GM23338 (cell line): ENCODE data around the gene SYTL1. TPM values are rescaled to one million over a fixed set of nuclear protein-coding genes. Genes with fewer than 3 reads are reported as not detected.

ENCODE experiments used
- CREB1 ChIP-seq: fragments of 250-450 bp; sonication (Bioruptor Pico); IDR thresholded peaks from 2 replicates; pipeline ENCODE4 v1.5.0; 2020; ENCODE audit warnings: low read depth, mild to moderate bottlenecking, moderate library complexity
- ETS1 ChIP-seq: IDR thresholded peaks from 2 replicates; pipeline ENCODE4 v1.6.1; 2016; ENCODE audit warnings: antibody characterized with exemption
- REST ChIP-seq: IDR thresholded peaks from one replicate; pipeline ENCODE4 v1.6.1; 2018; ENCODE audit warnings: antibody characterized with exemption; ENCODE audit not compliant: unreplicated experiment
- ZNF462 ChIP-seq: fragments of 250-450 bp; sonication (Bioruptor Pico); IDR thresholded peaks from 2 replicates; pipeline ENCODE4 v1.5.0; 2020; ENCODE audit warnings: mild to moderate bottlenecking, moderate library complexity
- polyA plus RNA-seq: library from polyadenylated mRNA; unstranded; fragments of >200 nt; fragmentation: Nextera tagmentation; extraction: Ambion mirVana; gene quantifications from 2 replicates; pipeline ENCODE4 v1.2.1, GENCODE V29; 2016
- total RNA-seq: library from RNA; depleted of rRNA; stranded (reverse); fragments of >200 nt; shearing (Covaris generic); gene quantifications from 2 replicates; pipeline ENCODE4 v1.2.3, GENCODE V29; 2014

Gene SYTL1
- total and polyA plus RNA-seq, 2 experiments from 2014 or later, result 4.9 to 12.3 TPM

GRCh38 chr1:27379564-27380122 is 37.8 kb downstream of the SYTL1 start (continued):
- TF ChIP-seq ZNF462, result no peak
- no peak for TF ChIP-seq CREB1 (CRISPR knock-in tag)
- no peak for TF ChIP-seq ETS1
- TF ChIP-seq REST, result no peak
